ENCODE measurements around the gene ZNF280B.

The ZNF280B gene

DNA sequence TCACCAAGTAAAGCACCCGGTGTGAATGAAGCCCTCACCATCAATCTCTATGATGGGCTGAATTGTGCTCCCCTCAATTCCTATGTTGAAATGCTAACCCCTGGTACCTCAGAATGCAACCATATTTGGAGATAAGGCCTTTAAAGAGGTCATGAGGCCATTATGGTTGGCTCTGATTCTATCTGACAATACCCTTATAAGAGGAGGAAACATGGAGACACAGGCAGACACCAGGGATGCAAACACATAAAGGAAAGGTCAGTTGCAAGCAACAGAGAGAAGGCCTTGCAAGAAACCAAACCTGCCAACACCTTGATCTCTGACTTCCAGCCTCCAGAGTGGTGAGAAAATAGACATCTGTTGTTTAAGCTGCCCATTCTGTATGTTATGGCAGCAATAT, 24.9 kb upstream of the ZNF280B start:
- no peak for TF ChIP-seq CTCF (IDR thresholded peaks at IDR 0.05)

GRCh38 chr22:22531770-22532546, 23.4 kb upstream of the ZNF280B start:
- no peak for TF ChIP-seq CTCF (IDR thresholded peaks at IDR 0.05)

DNA sequence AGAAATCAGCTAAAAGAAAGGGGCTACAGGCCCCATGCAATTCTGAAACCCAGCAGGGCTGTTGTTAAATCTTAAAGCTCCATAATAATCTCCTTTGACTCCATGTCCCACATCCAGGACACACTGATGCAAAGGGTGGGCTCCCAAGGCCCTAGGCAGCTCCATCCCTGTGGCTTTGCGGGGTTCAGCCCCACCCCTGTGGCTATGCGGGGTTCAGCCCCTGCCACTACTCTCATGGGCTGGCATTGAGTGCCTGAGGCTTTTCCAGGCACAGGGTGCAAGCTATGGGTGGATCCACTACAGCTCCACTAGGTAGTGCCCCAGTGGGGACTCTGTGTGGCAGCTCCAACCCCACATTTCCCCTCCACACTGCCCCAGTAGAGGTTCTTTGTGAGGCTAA, 20.2 kb upstream of the ZNF280B start:
- TF ChIP-seq CTCF (IDR thresholded peaks at IDR 0.05): no peak

- no peak for TF ChIP-seq CTCF (IDR thresholded peaks at IDR 0.05)
These were observed 18.8 kb upstream of the ZNF280B start for GRCh38 chr22:22527312-22527711.

DNA sequence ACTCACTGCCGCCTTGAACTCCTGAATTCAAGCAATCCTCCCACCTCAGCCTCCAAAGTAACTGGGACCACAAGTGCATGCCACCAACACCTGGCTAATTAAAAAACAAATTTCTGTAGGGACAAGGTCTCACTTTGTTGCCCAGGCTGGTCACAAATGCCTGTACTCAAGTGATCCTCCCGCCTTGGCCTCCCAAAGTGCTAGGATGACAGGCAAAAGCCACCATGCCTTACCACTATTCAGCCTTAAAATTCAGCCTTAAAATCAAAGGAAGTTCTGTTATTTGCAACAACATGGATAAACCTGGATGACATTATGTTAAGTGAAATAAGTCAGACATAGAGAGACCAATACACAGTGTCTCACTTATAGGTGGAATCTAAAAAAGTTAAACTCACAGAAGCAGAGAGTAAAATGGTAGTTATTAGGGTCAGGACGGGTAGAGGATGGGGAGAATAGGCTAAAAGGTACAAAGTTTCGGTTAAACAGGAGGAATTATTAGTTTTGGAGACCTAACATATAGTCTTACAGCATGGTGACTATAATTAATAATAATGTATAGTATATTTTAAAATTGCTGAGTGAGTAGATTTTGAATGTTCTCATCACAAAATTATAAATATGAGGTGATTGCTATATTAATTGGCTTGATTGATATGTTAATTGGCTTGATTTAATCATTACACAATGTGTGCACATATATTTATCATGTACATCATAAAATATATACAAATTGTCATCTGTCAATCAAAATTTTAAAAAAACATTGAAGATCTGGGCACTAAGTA, 17.8 kb upstream of the ZNF280B start:
- TF ChIP-seq CTCF (IDR thresholded peaks at IDR 0.05): no peak

- TF ChIP-seq CTCF (IDR thresholded peaks at IDR 0.05): no peak
These were observed 15.0 kb upstream of the ZNF280B start for GRCh38 chr22:22523494-22523893.

DNA sequence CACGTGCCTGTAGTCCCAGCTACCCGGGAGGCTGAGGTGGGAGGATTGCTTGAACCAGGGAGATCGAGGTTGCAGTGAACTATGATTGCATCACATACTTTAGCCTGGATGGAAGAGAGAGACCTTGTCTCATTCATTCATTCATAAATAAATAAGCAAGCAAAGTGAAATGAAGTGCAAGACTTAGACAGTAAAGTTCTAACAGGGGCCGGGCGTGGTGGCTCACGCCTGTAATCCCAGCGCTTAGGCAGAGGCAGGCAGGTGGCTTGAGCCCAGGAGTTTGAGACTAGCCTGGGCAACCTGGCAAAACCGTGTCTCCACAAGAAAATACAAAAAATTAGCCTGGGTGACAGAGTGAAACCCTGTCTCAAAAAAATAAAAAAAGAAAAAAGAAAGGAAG, 13.1 kb upstream of the ZNF280B start:
- TF ChIP-seq CTCF (IDR thresholded peaks at IDR 0.05): no peak
